MM.1S (cell line): ENCODE data around the gene GEMIN4.

Source experiments
- DNase-seq: peaks from one replicate; pipeline ENCODE4 v3.0.0-alpha.2; 2015
- H2AFZ ChIP-seq: fragments of 300-600 bp; sonication (generic); 2 replicates; pipeline ENCODE4 v1.6.0; 2016; ENCODE audit warnings: antibody characterized with exemption, low read length
- H3F3A ChIP-seq: fragments of 300-600 bp; sonication (generic); 2 replicates; pipeline ENCODE4 v1.6.1; 2016; ENCODE audit warnings: mild to moderate bottlenecking, antibody characterized with exemption, low read length, moderate library complexity, mixed read lengths; ENCODE audit not compliant: insufficient read depth
- H3K27ac ChIP-seq: fragments of 300-600 bp; sonication (generic); 2 replicates; pipeline ENCODE4 v1.5.1; 2016; ENCODE audit warnings: mild to moderate bottlenecking, low read length
- H3K27me3 ChIP-seq: fragments of 300-600 bp; sonication (generic); replicated peaks from 2 replicates; pipeline ENCODE4 v1.6.0; 2016; ENCODE audit warnings: low read length; ENCODE audit not compliant: insufficient read depth
- H3K36me3 ChIP-seq: fragments of 300-600 bp; sonication (generic); replicated peaks from 2 replicates; pipeline ENCODE4 v1.6.1; 2016; ENCODE audit warnings: mild to moderate bottlenecking, low read length, mixed read lengths; ENCODE audit not compliant: insufficient read depth
- H3K4me1 ChIP-seq: fragments of 300-600 bp; sonication (generic); 2 replicates; pipeline ENCODE4 v1.6.1; 2016; ENCODE audit warnings: low read length, mixed read lengths
- H3K4me2 ChIP-seq: fragments of 300-600 bp; sonication (generic); 2 replicates; pipeline ENCODE4 v1.6.0; 2016; ENCODE audit warnings: low read depth, low read length
- H3K4me3 ChIP-seq: fragments of 300-600 bp; sonication (generic); 2 replicates; pipeline ENCODE4 v1.5.1; 2016; ENCODE audit warnings: low read length, mixed read lengths
- H3K79me2 ChIP-seq: fragments of 300-600 bp; sonication (generic); 2 replicates; pipeline ENCODE4 v1.6.1; 2016; ENCODE audit warnings: mixed run types, low read length, mixed read lengths
- H3K9ac ChIP-seq: fragments of 300-600 bp; sonication (generic); 2 replicates; pipeline ENCODE4 v1.6.1; 2016; ENCODE audit warnings: low read length, mixed read lengths
- H3K9me2 ChIP-seq: fragments of 300-600 bp; sonication (generic); replicated peaks from 2 replicates; pipeline ENCODE4 v1.6.1; 2016; ENCODE audit warnings: mild to moderate bottlenecking, low read length, mixed read lengths; ENCODE audit not compliant: insufficient read depth
- H3K9me3 ChIP-seq: fragments of 300-600 bp; sonication (generic); replicated peaks from 2 replicates; pipeline ENCODE4 v1.6.1; 2016; ENCODE audit warnings: mild to moderate bottlenecking, low read length, mixed read lengths; ENCODE audit not compliant: insufficient read depth
- H4K20me1 ChIP-seq: fragments of 300-600 bp; sonication (generic); 2 replicates; pipeline ENCODE4 v1.6.1; 2016; ENCODE audit warnings: mild to moderate bottlenecking, low read length, moderate library complexity, mixed read lengths; ENCODE audit not compliant: insufficient read depth
- EZH2 ChIP-seq: fragments of 300-600 bp; sonication (generic); optimal IDR thresholded peaks from 2 replicates; pipeline ENCODE3; 2017; ENCODE audit warnings: low read depth, mild to moderate bottlenecking, antibody characterized with exemption, low read length, mixed read lengths
- EZH2phosphoT487 ChIP-seq: fragments of 300-600 bp; sonication (generic); IDR thresholded peaks from 2 replicates; pipeline ENCODE4 v1.6.1; 2018; ENCODE audit warnings: antibody characterized with exemption, low read length
- TF ChIP-seq, protein P1 (sequence below): fragments of 300-600 bp; sonication (generic); IDR thresholded peaks from 2 replicates; pipeline ENCODE4 v1.5.1; 2016; ENCODE audit warnings: antibody characterized with exemption, low read length, mixed read lengths

Gene GEMIN4

DNA sequence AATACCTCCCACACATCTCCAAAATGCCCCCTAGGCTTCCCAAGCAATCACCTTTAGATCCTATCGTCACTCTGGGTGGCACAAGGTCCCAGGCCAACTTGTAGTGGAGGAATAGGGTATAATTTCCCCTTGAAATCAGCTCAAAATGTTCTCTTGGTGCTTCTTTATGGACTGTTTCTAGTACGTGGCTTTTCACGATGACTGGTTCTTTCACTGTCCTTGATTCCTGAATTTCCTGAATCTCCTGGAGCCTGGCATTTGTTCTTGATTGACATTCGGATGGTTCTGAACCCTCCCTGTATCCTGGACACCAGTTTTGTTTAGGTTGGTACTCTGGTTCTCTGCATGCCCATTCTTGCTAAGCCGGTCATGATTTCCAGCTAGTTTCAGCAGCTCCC is 30.5 kb downstream of the GEMIN4 start:
- Histone ChIP-seq H3K36me3 (no peaks in the 10 kb centered on the region), H3K4me3 (no peak overlapping the region), H3K4me2 (no peak overlapping the region), H3F3A (no peaks in the 10 kb centered on the region), H3K4me1 (no peaks in the 10 kb centered on the region), H3K79me2 (no peaks in the 10 kb centered on the region), H4K20me1 (no peaks in the 10 kb centered on the region), H3K27ac (no peak overlapping the region), H3K9ac (no peak overlapping the region), H3K27me3 (peaks cover 42% of the 10 kb centered on the region), H2AFZ (no peak overlapping the region), H3K9me3 (no peaks in the 10 kb centered on the region), H3K9me2 (no peaks in the 10 kb centered on the region)
- no peak for DNase-seq
- TF ChIP-seq, protein P1, sequence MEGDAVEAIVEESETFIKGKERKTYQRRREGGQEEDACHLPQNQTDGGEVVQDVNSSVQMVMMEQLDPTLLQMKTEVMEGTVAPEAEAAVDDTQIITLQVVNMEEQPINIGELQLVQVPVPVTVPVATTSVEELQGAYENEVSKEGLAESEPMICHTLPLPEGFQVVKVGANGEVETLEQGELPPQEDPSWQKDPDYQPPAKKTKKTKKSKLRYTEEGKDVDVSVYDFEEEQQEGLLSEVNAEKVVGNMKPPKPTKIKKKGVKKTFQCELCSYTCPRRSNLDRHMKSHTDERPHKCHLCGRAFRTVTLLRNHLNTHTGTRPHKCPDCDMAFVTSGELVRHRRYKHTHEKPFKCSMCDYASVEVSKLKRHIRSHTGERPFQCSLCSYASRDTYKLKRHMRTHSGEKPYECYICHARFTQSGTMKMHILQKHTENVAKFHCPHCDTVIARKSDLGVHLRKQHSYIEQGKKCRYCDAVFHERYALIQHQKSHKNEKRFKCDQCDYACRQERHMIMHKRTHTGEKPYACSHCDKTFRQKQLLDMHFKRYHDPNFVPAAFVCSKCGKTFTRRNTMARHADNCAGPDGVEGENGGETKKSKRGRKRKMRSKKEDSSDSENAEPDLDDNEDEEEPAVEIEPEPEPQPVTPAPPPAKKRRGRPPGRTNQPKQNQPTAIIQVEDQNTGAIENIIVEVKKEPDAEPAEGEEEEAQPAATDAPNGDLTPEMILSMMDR, result no peak
- TF ChIP-seq EZH2 (no peak), EZH2phosphoT487 (no peak)

DNA sequence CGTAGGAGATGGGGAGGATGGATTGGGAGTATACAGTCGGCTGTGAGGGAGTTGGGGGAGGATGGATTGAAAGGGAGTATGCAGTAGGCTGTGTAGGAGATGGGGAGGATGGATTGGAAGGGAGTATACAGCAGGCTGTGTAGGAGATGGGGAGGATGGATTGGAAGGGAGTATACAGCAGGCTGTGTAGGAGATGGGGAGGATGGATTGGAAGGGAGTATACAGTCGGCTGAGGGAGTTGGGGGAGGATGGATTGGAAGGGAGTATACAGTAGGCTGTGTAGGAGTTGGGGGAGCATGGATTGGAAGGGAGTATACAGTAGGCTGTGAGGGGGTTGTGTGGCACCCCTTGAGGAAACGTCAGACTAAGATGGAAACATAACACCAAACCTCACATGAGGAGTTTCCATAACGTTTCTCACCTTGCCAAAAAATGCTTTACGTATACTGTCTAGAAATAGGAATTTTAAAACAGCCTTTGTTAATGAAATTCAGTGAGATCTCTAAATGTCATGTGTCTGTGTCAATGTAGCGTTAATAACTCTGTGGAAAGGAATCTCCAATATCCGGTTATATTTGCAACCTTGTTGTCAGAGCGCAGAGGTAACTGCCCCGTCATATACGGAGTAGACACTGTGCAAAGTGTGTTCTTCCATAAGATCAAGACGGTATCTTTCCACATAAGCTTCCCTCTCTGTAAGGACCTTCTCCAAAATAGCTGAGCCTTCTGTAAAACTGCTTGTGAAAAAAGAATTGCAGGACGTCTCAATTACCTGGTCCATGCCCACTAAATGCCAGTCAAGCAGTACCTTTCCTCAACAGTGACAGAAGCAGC is 31.1 kb downstream of the GEMIN4 start:
- H3K27me3 ChIP-seq, result peaks cover 36% of the 10 kb centered on the region
- H3K9me2 ChIP-seq, result no peaks in the 10 kb centered on the region
- H3K4me2 ChIP-seq, result no peak overlapping the region
- H3K36me3 ChIP-seq, result no peaks in the 10 kb centered on the region
- no peaks in the 10 kb centered on the region for H3K9me3 ChIP-seq
- TF ChIP-seq EZH2 (no peak), EZH2phosphoT487 (no peak)
- TF ChIP-seq, protein P1, result no peak
- no peaks in the 10 kb centered on the region for H3K79me2 ChIP-seq
- no peaks in the 10 kb centered on the region for H4K20me1 ChIP-seq
- H2AFZ ChIP-seq, result no peak overlapping the region
- H3K4me1 ChIP-seq, result no peaks in the 10 kb centered on the region
- no peak overlapping the region for H3K4me3 ChIP-seq
- no peak overlapping the region for H3K27ac ChIP-seq
- H3F3A ChIP-seq, result no peaks in the 10 kb centered on the region; the same call in 1 of the 2 replicates
- no peak for DNase-seq
- H3K9ac ChIP-seq, result no peak overlapping the region

DNA sequence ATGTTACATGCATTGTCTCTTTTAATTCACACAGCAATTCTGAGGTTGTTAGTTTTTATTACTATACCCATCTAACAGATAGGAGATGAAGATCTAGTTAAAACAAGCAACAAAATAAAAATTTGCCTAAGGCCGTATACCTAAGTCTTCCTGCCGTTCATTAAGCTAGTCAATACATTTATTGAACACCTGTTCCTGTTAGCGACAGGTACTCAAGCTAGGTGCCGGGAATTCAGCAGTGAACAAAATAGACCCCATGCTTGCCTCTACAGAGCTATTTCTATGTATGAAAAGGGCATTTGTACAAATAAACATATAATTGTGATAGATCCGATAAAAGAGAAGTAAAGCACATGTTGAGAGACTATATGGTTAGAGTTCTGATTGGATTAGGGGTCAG is 34.0 kb downstream of the GEMIN4 start:
- no peaks in the 10 kb centered on the region for H3K9me3 ChIP-seq
- H3K4me3 ChIP-seq, result no peak overlapping the region
- no peaks in the 10 kb centered on the region for H3K9me2 ChIP-seq
- no peak overlapping the region for H3K9ac ChIP-seq
- TF ChIP-seq, protein P1, result no peak
- TF ChIP-seq EZH2phosphoT487 (no peak), EZH2 (no peak)
- H3K27ac ChIP-seq, result no peak overlapping the region
- no peak overlapping the region for H2AFZ ChIP-seq
- no peak for DNase-seq
- H3F3A ChIP-seq, result peaks cover 3% of the 10 kb centered on the region; the same call in 1 of the 2 replicates
- H4K20me1 ChIP-seq, result no peaks in the 10 kb centered on the region
- H3K36me3 ChIP-seq, result no peaks in the 10 kb centered on the region
- peaks cover 16% of the 10 kb centered on the region for H3K79me2 ChIP-seq
- no peak overlapping the region for H3K4me2 ChIP-seq
- no peaks in the 10 kb centered on the region for H3K4me1 ChIP-seq
- H3K27me3 ChIP-seq, result peaks cover 24% of the 10 kb centered on the region
